SK-N-SH treated with all-trans-retinoic acid at 6 μM for 48 hours (cell line): ENCODE data around the gene SVOPL.

Source experiments
- CREB5 ChIP-seq: fragments of 250-450 bp; sonication (Bioruptor Pico); IDR thresholded peaks from 2 replicates; pipeline ENCODE4 v1.5.1; 2020; ENCODE audit warnings: low read depth, mild to moderate bottlenecking, moderate library complexity
- GLIS3 ChIP-seq: fragments of 250-450 bp; sonication (Bioruptor Pico); IDR thresholded peaks from 2 replicates; pipeline ENCODE4 v1.5.0; 2020; ENCODE audit warnings: mild to moderate bottlenecking, moderate library complexity
- OSR1 ChIP-seq: fragments of 250-450 bp; sonication (Bioruptor Pico); IDR thresholded peaks from 2 replicates; pipeline ENCODE4 v1.8.0; 2022; ENCODE audit warnings: moderate library complexity, mild to moderate bottlenecking, inconsistent platforms
- POU6F1 ChIP-seq: fragments of 250-450 bp; sonication (Bioruptor Pico); IDR thresholded peaks from 2 replicates; pipeline ENCODE4 v1.8.0; 2021; ENCODE audit warnings: low read depth, mild to moderate bottlenecking, moderate library complexity, borderline replicate concordance
- RARB ChIP-seq: fragments of 250-450 bp; sonication (Bioruptor Pico); IDR thresholded peaks from 2 replicates; pipeline ENCODE4 v1.8.0; 2021; ENCODE audit warnings: mild to moderate bottlenecking, moderate library complexity
- SNAI2 ChIP-seq: fragments of 250-450 bp; sonication (Bioruptor Pico); IDR thresholded peaks from 2 replicates; pipeline ENCODE4 v1.5.0; 2020; ENCODE audit warnings: mild to moderate bottlenecking, moderate library complexity
- TSHZ2 ChIP-seq: fragments of 250-450 bp; sonication (Bioruptor Pico); IDR thresholded peaks from 2 replicates; pipeline ENCODE4 v1.5.0; 2020; ENCODE audit warnings: mild to moderate bottlenecking, moderate library complexity
- ZC3H10 ChIP-seq: fragments of 250-450 bp; sonication (Bioruptor Pico); IDR thresholded peaks from 2 replicates; pipeline ENCODE4 v1.5.1; 2021; ENCODE audit warnings: mild to moderate bottlenecking, moderate library complexity
- ZFP3 ChIP-seq: fragments of 250-450 bp; sonication (Bioruptor Pico); IDR thresholded peaks from 2 replicates; pipeline ENCODE4 v1.5.0; 2020; ENCODE audit warnings: mild to moderate bottlenecking, moderate library complexity
- ZNF565 ChIP-seq: fragments of 450-650 bp; formaldehyde crosslinking; conservative IDR thresholded peaks from 2 replicates; pipeline ENCODE4 v1.5.0; 2020; ENCODE audit warnings: low read depth, mild to moderate bottlenecking, moderate library complexity
- ZNF8 ChIP-seq: fragments of 450-650 bp; formaldehyde crosslinking; IDR thresholded peaks from 2 replicates; pipeline ENCODE4 v1.5.0; 2020; ENCODE audit warnings: mild to moderate bottlenecking, moderate library complexity
- TF ChIP-seq, protein P1 (sequence below): fragments of 250-450 bp; sonication (Bioruptor Pico); IDR thresholded peaks from 2 replicates; pipeline ENCODE4 v1.8.0; 2020; ENCODE audit warnings: mild to moderate bottlenecking, moderate library complexity, borderline replicate concordance

DNA sequence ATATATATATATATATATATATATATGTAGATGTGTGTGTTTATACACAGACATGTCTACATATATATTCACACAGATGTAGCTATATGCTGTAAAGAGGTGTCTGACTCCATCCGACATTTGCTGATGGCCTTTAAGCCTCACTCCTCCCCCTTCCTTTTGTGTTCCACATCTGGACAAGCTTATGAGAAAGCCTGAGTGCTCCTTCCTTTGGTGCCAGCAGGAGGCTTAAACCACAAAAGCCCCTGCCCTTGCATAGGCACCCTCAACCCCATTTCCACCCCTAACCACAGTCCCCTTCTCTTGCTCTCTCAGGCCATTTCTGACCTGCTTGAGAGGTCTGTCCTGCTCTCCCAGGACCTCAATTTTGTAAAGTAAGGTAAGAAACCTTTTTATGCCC, 98.7 kb downstream of the SVOPL start:
- TF ChIP-seq, protein P1, sequence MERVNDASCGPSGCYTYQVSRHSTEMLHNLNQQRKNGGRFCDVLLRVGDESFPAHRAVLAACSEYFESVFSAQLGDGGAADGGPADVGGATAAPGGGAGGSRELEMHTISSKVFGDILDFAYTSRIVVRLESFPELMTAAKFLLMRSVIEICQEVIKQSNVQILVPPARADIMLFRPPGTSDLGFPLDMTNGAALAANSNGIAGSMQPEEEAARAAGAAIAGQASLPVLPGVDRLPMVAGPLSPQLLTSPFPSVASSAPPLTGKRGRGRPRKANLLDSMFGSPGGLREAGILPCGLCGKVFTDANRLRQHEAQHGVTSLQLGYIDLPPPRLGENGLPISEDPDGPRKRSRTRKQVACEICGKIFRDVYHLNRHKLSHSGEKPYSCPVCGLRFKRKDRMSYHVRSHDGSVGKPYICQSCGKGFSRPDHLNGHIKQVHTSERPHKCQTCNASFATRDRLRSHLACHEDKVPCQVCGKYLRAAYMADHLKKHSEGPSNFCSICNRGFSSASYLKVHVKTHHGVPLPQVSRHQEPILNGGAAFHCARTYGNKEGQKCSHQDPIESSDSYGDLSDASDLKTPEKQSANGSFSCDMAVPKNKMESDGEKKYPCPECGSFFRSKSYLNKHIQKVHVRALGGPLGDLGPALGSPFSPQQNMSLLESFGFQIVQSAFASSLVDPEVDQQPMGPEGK = no peak
- TF ChIP-seq OSR1 (CRISPR knock-in tag) (no peak), GLIS3 (CRISPR knock-in tag) (no peak), ZNF8 (no peak), POU6F1 (no peak), ZFP3 (CRISPR knock-in tag) (no peak), SNAI2 (no peak), ZNF565 (CRISPR knock-in tag) (no peak), ZC3H10 (CRISPR knock-in tag) (no peak), CREB5 (CRISPR knock-in tag) (no peak), RARB (CRISPR knock-in tag) (no peak), TSHZ2 (no peak)
